ENCODE data around the gene USH1C.

USH1C gene

GRCh38 chr11:17553249-17553546 lies 9.0 kb upstream of the USH1C start:
- TF ChIP-seq CTCF (IDR thresholded peaks at IDR 0.05; ENCODE audit: borderline replicate concordance, insufficient read depth, low read depth, low read length) = no peak
- no peak overlapping the region for H3K4me3 ChIP-seq (ENCODE audit: low read depth, low read length)

DNA sequence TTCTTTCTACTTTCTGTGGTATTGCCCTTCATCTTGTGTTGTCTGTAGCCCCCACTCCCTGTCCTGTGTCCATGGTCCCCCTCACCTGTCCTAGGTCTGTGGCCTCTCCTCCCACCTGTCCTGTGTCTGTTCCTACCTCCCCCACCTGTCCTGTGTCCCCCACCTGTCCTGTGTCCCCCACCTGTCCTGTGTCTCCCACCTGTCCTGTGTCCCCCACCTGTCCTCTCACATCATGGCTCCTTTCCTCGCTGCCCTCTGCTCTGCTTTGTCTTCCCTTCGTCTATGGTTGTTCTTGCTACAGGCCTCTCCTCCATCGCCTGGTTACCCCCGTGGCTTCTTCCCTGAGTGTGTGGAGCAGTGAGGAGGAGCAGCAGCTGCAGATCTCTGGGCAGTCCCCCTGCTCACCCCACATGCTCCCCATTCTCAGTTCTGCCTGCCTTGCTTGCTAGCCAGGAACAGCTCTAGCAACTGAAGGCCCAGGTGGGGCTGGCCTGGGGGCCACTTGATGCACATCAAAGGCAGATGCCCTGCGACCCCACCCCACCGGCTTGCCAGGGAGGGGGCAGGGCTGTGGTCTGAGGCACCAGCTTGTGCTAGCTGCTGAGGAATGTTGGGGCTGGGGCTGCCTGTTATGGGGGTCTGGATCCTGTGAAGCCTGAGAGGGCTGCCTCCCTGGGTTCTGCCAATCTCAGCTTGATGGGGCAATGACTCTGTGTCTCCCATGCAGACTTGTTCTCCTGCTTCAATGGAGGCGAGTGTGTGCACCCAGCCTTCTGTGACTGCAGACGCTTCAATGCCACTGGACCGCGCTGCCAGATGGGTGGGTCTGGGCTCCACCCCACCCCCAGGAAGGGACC lies 8.4 kb upstream of the USH1C start:
- H3K4me3 ChIP-seq (ENCODE audit: low read depth, low read length) = no peak overlapping the region
- TF ChIP-seq CTCF (IDR thresholded peaks at IDR 0.05; ENCODE audit: borderline replicate concordance, insufficient read depth, low read depth, low read length) = no peak

GRCh38 chr11:17552041-17552355 lies 7.8 kb upstream of the USH1C start:
- no peak overlapping the region for H3K4me3 ChIP-seq (ENCODE audit: low read depth, low read length)
- no peak for TF ChIP-seq CTCF (IDR thresholded peaks at IDR 0.05; ENCODE audit: borderline replicate concordance, insufficient read depth, low read depth, low read length)

DNA sequence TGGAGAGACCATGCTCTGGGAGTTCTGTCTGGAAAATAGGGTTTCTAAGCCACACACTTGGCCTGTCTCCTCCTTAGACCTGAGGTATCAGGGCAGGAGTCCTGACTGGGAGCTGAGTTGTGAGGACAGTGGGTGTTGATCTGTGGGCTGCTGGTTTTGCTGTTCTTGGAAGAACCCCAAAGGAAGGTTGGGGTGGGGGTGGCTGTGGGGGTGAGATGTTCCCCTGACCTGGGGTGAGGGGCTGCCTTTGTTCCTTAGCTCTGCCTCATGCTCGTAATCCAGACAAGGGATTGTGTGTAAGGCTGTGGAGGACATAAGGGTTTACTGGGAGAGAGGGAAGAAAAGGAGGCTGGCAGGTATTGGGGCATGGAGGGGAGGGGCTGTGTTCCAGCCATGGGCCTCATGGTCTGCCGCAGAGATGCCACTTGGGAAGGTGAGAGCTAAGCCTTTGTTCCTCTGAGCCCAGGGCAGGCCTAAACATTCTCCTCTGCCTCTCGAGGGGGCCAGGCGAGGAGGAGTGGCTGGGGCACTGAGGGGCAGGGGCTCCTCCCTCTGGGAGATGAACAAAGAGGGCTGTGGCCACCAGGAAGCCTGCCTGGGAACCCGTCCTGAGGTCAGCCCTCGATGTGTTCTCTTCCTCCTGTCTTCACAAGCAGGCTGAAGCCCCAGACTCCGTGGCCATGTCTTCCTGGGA lies 7.3 kb upstream of the USH1C start:
- TF ChIP-seq CTCF (IDR thresholded peaks at IDR 0.05; ENCODE audit: borderline replicate concordance, insufficient read depth, low read depth, low read length) = no peak
- H3K4me3 ChIP-seq (ENCODE audit: low read depth, low read length) = no peak overlapping the region

- TF ChIP-seq CTCF (IDR thresholded peaks at IDR 0.05; ENCODE audit: borderline replicate concordance, insufficient read depth, low read depth, low read length) = no peak
- no peak overlapping the region for H3K4me3 ChIP-seq (ENCODE audit: low read depth, low read length)
These were observed 6.5 kb upstream of the USH1C start for GRCh38 chr11:17550450-17551346.

DNA sequence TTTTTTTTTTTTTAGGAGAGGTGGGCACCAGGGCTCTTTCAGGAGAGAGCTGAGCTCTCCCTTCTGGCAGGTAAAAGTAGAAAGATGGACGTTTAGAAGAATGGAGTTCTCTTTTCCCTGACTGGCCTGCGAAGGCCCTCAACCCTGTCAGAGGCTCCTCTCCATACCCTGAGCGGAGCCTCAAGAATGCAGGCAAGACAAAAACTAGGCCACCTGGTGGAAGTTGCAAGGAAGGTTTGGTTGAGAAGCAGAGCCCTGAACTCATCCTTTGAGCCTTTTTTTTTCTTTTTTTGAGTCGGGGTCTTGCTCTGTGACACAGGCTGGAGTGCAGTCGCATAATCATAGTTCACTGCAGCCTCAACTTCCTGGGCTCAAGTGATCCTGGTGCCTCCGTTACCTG lies 4.2 kb upstream of the USH1C start:
- H3K4me3 ChIP-seq (ENCODE audit: low read depth, low read length) = no peak overlapping the region
- TF ChIP-seq CTCF (IDR thresholded peaks at IDR 0.05; ENCODE audit: borderline replicate concordance, insufficient read depth, low read depth, low read length) = no peak

Data from GM12875 (cell line).